Measurements from ENCODE around the gene FOXN1.
A peak's percentile ranks its signal among the peaks of the same experiment; 100 is the strongest.
"Not testable (repeated sequence)": the region's sequence is repeated elsewhere in the genome, so short reads cannot be mapped to it uniquely, and the experiment has no call there.

The FOXN1 gene

DNA sequence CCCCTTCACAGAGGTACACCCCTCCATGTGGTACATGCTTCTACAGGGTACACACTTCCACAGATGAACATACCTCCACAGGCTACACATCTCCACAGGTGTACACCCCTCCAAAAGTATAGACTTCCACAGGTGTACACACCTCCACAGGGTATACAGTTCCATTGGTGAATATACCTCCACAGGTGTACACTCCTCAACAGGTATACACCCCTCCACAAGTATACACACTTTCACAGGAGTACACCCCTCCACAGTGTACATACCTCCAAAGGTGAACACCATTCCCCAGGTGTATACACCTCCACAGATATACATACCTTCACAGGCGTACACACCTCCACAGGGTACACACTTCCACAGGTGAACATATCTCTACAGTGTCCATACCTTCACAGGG is 9.4 kb downstream of the FOXN1 start:
- no peaks in the 10 kb centered on the region for H3K4me1 Mint-ChIP-seq (ENCODE audit: low read depth in 2 of 2)
- no peak for DNase-seq
- H3K4me3 Mint-ChIP-seq, result no peak overlapping the region
- no peak overlapping the region for H3K27ac Mint-ChIP-seq
- ATAC-seq (replicated peaks), result no peak
- H3K27me3 Mint-ChIP-seq, result peaks cover 26 to 43% of the 10 kb centered on the region in 2 donors
- H3K36me3 Mint-ChIP-seq (ENCODE audit: insufficient read depth), result peaks cover 8% of the 10 kb centered on the region
- H3K9me3 Mint-ChIP-seq, result no peaks in the 10 kb centered on the region

DNA sequence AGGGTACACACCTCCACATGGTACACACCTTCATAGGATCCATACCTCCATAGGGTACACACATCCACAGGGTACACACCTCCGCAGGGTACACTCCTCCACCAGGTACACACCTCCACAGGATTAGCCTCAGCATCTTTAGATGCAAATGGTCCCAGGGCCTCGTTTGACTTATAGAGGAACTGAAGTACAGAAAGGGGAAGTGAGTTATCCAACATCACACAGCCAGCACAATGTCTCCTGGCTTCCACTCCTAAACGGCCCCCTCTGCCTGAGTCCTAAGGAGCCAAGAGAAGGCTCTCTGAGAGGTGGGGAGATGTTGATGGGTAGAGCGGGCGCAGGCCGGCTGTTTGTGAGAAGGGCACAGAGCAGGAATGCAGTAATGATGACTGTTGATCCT is 12.0 kb downstream of the FOXN1 start:
- H3K4me3 Mint-ChIP-seq, result no peak overlapping the region
- no peak for ATAC-seq (replicated peaks)
- peaks cover 7% of the 10 kb centered on the region for H3K36me3 Mint-ChIP-seq (ENCODE audit: insufficient read depth)
- H3K27me3 Mint-ChIP-seq, result peaks cover 14 to 16% of the 10 kb centered on the region in 2 donors
- H3K27ac Mint-ChIP-seq, result no peak overlapping the region
- DNase-seq, result no peak
- no peaks in the 10 kb centered on the region for H3K9me3 Mint-ChIP-seq
- H3K4me1 Mint-ChIP-seq (ENCODE audit: low read depth in 2 of 2), result no peaks in the 10 kb centered on the region

DNA sequence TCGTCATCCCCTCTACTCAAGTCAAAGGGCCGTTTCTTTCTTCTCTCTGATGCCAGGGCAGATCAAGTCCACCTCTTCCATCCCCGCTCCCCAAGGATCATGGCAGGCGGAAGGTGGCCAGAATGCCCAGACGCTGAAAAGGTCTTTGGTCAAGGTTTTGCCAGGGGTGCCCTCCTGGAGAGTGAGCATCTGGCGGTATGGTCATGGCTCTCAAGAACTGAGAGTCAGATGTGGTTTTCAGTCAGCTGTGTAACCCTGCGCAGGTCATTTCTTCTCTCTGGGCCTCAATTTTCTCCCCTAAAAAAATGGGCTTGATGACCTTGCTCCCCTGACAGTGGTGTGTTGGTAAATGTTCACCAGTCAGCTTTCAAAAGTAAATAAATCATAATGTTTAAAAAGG is 12.4 kb downstream of the FOXN1 start:
- H3K4me1 Mint-ChIP-seq (ENCODE audit: low read depth in 2 of 2), result no peaks in the 10 kb centered on the region
- DNase-seq (no peak), ATAC-seq (replicated peaks) (no peak)
- no peaks in the 10 kb centered on the region for H3K9me3 Mint-ChIP-seq
- no peak overlapping the region for H3K27ac Mint-ChIP-seq
- H3K27me3 Mint-ChIP-seq, result peaks cover 9 to 12% of the 10 kb centered on the region in 2 donors
- no peak overlapping the region for H3K4me3 Mint-ChIP-seq
- peaks cover 7% of the 10 kb centered on the region for H3K36me3 Mint-ChIP-seq (ENCODE audit: insufficient read depth)

DNA sequence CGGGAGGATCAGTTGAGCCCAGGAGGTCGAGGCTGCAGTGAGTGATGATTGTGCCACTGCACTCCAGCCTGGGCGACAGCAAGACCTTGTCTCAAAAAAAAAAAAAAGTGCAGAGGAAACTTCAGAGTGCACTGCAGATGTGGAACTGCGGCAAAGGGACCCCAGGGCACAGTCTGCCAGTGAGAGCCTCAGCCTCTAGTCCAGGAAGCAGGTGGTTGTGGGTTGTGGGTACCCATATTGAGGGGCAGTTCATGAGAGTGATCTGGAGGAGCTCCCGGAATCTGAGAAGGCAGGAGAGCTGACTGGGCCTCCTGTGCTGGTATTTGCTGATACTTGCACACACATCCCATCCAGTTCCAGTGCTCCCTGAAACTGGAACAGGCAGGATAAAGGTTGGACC is 13.1 kb downstream of the FOXN1 start:
- Mint-ChIP-seq H3K36me3 (ENCODE audit: insufficient read depth) (peaks cover 7% of the 10 kb centered on the region), H3K4me3 (no peak overlapping the region)
- ATAC-seq (replicated peaks), result no peak

DNA sequence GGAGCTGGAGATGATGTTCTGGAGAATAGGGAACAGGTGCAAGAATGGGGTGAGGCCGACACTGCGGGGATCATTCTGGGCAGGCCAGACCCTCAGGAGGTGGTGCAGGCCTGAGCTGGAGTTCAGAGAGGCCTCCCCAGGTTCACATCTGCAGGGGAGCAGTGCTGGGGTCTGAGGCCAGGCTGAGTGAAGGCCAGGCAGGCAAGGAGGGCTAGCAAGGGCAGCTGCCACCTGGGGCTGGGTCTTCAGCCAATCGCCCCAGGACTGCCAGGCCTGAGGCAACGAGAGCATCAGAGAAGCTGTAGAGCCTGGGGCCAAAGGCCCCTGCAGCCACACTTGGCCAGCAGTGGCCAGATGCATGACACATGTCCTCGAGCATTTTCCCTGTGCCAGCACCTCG is 14.5 kb downstream of the FOXN1 start:
- Mint-ChIP-seq H3K36me3 (ENCODE audit: insufficient read depth) (peaks cover 7% of the 10 kb centered on the region), H3K4me3 (no peak overlapping the region), H3K27me3 (peaks cover 4 to 6% of the 10 kb centered on the region in 2 donors), H3K27ac (no peak overlapping the region), H3K9me3 (no peaks in the 10 kb centered on the region), H3K4me1 (ENCODE audit: low read depth in 2 of 2) (no peaks in the 10 kb centered on the region)
- no peak for ATAC-seq (replicated peaks)
- no peak for DNase-seq

More for the DNA sequence above, 13.1 kb downstream of the FOXN1 start:
- Mint-ChIP-seq H3K27ac (no peak overlapping the region), H3K27me3 (peaks cover 4 to 6% of the 10 kb centered on the region in 2 donors), H3K4me1 (ENCODE audit: low read depth in 2 of 2) (no peaks in the 10 kb centered on the region), H3K9me3 (no peaks in the 10 kb centered on the region)
- DNase-seq, result no peak

DNA sequence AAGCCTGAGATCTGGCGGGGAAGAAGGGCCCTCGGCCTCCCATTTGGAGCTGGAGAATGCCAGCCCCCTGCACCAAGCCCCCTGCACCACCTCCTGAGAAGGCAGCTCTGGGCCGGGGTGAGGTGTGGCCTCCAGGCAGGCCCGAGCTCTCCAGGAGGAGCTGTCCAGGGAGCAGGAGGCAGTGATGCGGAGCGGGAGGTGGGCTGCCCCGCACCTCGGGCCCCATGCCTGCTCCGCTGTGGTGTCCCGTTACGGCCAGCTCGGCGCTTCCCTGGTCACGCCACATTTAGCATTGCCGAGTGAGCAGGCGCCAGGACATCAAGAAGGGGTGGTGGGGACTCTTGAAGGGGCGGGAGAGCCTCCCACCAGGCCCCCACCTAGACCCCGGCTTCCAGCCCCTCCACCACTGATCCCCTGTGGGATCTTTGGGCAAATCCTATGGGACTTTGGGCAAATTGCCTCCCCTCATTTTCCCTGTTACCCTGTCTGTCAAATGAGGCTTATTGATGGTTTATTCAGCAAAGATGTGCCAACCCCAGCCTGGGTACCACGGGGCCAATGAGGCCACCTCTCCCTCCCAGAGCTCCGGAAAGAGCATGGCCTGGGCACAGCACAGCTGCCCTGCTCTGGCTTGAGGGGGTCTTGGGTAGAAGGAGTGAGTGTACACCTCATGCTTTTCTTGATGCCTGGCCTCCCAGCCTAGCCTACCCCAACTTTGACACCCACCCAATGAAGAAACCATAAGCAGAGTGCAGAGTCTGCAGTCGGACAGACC is 15.3 kb downstream of the FOXN1 start:
- Mint-ChIP-seq H3K9me3 (no peaks in the 10 kb centered on the region), H3K36me3 (ENCODE audit: insufficient read depth) (peaks cover 4% of the 10 kb centered on the region), H3K27ac (peak overlapping the region in 1 of 2 donors; percentile 31), H3K4me3 (no peak overlapping the region), H3K27me3 (peaks cover 4 to 6% of the 10 kb centered on the region in 2 donors), H3K4me1 (ENCODE audit: low read depth in 2 of 2) (no peaks in the 10 kb centered on the region)
- no peak for ATAC-seq (replicated peaks)
- DNase-seq, result no peak

DNA sequence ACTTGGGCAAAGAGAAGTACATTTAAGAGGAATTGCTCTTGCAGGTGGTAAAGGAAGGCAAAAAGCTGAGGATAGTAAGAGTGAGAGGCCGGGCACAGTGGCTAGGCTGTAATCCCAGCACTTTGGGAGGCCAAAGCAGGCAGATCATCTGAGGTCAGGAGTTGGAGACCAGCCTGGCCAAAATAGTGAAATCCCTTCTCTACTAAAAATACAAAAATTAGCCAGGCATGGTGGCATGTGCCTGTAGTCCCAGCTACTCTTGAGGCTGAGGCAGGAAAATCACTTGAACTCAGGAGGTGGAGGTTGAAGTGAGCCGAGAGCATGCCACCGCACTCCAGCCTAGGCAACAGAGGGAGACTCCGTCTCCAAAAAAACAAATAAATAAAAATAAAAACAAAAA is 16.1 kb downstream of the FOXN1 start:
- H3K4me3 Mint-ChIP-seq, H3K27me3 Mint-ChIP-seq: not testable (repeated sequence)

DNA sequence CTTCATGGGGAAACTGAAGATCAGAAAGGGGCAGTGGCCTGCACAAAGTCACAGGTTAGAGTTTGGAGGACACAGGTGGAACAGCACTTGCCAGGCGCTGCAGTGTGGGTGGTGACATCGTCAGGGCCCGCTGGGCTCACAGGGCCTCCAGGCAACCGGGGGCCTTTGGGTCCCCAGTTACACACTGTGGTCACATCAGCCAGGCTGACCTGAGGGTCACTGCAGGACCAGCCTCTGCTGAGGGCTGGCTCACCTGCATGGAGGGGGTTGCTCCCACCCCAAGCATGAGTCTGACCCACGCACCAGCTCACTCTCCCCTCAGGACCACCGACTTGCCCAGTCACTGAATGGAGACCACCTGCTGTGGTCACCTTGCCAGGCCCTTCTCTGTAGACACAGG is 17.0 kb downstream of the FOXN1 start:
- Mint-ChIP-seq H3K9me3 (no peaks in the 10 kb centered on the region), H3K27ac (peak overlapping the region in 1 of 2 donors; percentile 13), H3K4me3 (no peak overlapping the region), H3K27me3 (peaks cover 4 to 6% of the 10 kb centered on the region in 2 donors), H3K36me3 (ENCODE audit: insufficient read depth) (peaks cover 4% of the 10 kb centered on the region), H3K4me1 (ENCODE audit: low read depth in 2 of 2) (no peaks in the 10 kb centered on the region)
- no peak for DNase-seq
- ATAC-seq (replicated peaks), result no peak

More for the DNA sequence above, 16.1 kb downstream of the FOXN1 start:
- DNase-seq; ATAC-seq (replicated peaks); H3K4me1 Mint-ChIP-seq (ENCODE audit: low read depth in 2 of 2); H3K36me3 Mint-ChIP-seq (ENCODE audit: insufficient read depth); H3K9me3 Mint-ChIP-seq: not testable (repeated sequence)
- H3K27ac Mint-ChIP-seq, result peak overlapping the region in 1 of 2 donors; percentile 31

DNA sequence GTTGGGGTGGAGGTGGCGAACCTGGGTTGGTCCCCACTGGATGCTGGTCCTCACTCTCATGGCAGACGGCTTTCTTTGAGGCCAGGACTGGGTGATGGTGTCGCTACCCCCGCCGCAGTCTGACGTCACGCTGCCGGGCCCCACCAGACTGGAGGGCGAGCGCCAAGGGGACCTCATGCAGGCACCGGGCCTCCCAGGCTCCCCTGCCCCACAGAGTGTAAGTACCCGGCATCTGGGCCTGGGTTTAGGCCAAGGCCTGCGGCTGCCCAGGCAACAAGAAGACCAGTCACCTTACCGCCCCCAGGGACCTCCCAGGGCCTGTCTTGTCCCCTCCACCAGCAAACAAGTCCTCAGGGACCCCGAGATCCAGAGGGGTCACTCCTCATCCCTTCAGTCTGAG is 17.7 kb downstream of the FOXN1 start:
- DNase-seq (no peak), ATAC-seq (replicated peaks) (no peak)
- no peaks in the 10 kb centered on the region for H3K36me3 Mint-ChIP-seq (ENCODE audit: insufficient read depth)
- H3K27ac Mint-ChIP-seq, result peak overlapping the region in 1 of 2 donors; percentile 13
- H3K9me3 Mint-ChIP-seq, result no peaks in the 10 kb centered on the region
- peaks cover 2% of the 10 kb centered on the region in 2 donors for H3K27me3 Mint-ChIP-seq
- no peaks in the 10 kb centered on the region for H3K4me1 Mint-ChIP-seq (ENCODE audit: low read depth in 2 of 2)
- no peak overlapping the region for H3K4me3 Mint-ChIP-seq

DNA sequence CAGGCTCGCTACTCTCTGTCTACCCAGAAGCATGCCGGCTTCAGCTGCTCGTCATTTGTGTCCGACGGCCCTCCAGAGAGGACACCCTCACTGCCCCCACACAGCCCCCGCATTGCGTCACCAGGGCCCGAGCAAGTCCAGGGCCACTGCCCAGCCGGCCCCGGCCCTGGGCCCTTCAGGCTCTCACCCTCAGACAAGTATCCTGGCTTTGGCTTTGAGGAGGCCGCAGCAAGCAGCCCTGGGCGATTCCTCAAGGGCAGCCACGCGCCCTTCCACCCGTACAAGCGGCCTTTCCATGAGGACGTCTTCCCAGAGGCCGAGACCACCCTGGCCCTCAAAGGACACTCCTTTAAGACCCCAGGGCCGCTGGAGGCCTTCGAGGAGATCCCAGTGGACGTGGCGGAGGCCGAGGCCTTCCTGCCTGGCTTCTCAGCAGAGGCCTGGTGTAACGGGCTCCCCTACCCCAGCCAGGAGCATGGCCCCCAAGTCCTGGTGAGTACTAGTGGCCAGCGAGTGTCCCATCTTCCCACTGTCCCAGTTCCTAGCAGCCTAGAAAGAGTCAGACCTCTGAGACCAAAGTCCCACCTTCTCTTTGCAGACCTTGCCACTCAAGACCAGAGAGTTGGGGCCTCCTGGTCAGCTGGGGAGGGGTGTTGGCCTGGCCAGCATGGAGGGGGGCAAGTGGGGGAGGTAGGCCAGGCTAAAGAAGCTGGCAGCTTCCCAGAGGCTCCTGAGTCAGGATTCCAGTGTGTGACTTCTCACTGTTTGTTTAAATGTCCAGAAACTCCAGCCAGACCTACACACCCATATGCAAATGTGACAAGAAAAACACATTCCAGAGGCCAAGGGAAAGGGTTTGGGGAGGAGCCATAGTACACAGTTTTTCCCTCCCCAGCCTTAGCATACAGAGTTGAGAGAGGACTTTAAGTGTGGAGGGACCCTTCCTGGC is 18.6 kb downstream of the FOXN1 start:
- Mint-ChIP-seq H3K4me1 (ENCODE audit: low read depth in 2 of 2) (no peaks in the 10 kb centered on the region), H3K27me3 (no peaks in the 10 kb centered on the region), H3K27ac (peak overlapping the region in 1 of 2 donors; percentile 35), H3K9me3 (no peaks in the 10 kb centered on the region), H3K36me3 (ENCODE audit: insufficient read depth) (no peaks in the 10 kb centered on the region), H3K4me3 (no peak overlapping the region)
- DNase-seq, result no peak
- ATAC-seq (replicated peaks), result no peak

DNA sequence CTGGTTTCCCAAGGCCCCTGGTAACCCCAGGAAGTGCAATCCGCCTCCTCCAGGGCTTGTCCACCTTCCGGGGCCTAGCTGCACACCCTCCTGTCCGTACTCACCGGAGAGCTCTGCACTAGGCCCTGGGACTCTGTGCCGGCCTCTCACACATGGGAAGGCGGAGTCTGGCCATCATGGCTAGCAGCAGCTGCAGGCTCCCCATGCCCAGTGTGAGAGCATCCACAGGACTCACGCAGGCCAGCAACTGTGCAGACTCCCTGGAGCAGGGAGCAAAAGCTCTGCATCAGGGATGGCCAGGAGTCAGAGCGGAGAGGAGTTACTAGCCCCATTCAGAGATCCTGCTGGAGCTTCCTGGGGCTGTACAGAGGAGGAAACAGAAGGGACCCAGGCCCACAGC is 20.2 kb downstream of the FOXN1 start:
- Mint-ChIP-seq H3K9me3 (no peaks in the 10 kb centered on the region), H3K4me3 (no peak overlapping the region), H3K27ac (no peak overlapping the region), H3K36me3 (ENCODE audit: insufficient read depth) (no peaks in the 10 kb centered on the region), H3K27me3 (peaks cover under 1 to 9% of the 10 kb centered on the region in 2 donors), H3K4me1 (ENCODE audit: low read depth in 2 of 2) (no peaks in the 10 kb centered on the region)
- ATAC-seq (replicated peaks) (no peak), DNase-seq (no peak)

DNA sequence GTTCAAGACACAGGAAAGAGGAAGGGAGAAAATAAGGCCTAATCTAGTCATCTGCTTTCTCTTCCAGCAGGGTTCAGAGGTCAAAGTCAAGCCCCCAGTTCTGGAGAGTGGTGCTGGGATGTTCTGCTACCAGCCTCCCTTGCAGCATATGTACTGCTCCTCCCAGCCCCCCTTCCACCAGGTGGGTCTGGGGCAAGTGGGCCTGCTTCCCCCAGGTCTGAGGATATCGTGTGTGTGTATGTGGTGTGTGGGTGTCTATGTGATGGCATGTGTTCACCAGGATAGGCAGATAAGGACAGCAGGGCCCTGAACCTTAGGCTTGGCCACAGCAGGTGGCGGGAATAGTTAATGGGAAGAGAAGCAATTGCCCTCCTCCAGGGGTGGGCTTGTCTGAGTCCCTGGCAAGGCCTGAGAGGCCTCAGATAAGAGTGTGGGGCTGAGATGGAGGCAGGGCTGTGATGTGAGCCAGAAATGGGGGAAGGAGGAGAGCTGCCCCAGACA is 21.1 kb downstream of the FOXN1 start:
- no peaks in the 10 kb centered on the region for H3K4me1 Mint-ChIP-seq (ENCODE audit: low read depth in 2 of 2)
- H3K9me3 Mint-ChIP-seq, result no peaks in the 10 kb centered on the region
- ATAC-seq (replicated peaks), result no peak
- no peaks in the 10 kb centered on the region for H3K36me3 Mint-ChIP-seq (ENCODE audit: insufficient read depth)
- DNase-seq, result no peak
- no peak overlapping the region for H3K4me3 Mint-ChIP-seq
- no peak overlapping the region for H3K27ac Mint-ChIP-seq
- H3K27me3 Mint-ChIP-seq, result peaks cover 5 to 15% of the 10 kb centered on the region in 2 donors

DNA sequence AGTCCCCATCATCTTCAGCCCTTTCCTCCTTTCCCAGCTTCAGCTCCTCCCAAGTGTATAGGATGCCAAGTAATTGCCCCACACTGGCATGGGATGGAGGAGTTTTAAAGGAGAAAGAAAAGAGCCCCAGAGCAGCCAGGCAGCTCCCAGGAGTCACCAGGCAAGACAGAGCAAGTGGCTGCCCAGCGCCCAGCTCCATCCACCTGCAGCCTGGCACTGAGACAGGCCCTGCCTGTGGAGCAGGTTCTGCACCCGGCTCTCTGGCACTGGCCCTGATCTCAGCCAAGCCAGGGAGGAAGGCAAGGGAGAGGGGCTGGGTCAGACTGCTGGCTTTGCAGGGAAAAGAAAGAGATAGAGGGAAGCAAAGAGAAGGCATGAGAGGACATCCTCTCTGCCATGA is 21.7 kb downstream of the FOXN1 start:
- no peak overlapping the region for H3K27ac Mint-ChIP-seq
- ATAC-seq (replicated peaks), result no peak
- peaks cover 5 to 15% of the 10 kb centered on the region in 2 donors for H3K27me3 Mint-ChIP-seq
- no peak overlapping the region for H3K4me3 Mint-ChIP-seq
- H3K4me1 Mint-ChIP-seq (ENCODE audit: low read depth in 2 of 2), result no peaks in the 10 kb centered on the region
- DNase-seq, result no peak
- H3K9me3 Mint-ChIP-seq, result no peaks in the 10 kb centered on the region
- H3K36me3 Mint-ChIP-seq (ENCODE audit: insufficient read depth), result no peaks in the 10 kb centered on the region
